Panc1 (cell line): ENCODE results near the gene CRHR2.

Experiments
- POLR2AphosphoS5 ChIP-seq: IDR thresholded peaks from 2 replicates; pipeline ENCODE4 v1.6.1; 2012; ENCODE audit warnings: mild to moderate bottlenecking, low read depth, low read length, moderate library complexity
- SIN3A ChIP-seq: IDR thresholded peaks from 2 replicates; pipeline ENCODE4 v1.6.1; 2012; ENCODE audit warnings: low read depth, mild to moderate bottlenecking, low read length, moderate library complexity, borderline replicate concordance; ENCODE audit not compliant: insufficient read depth
- TF ChIP-seq, protein P1 (sequence below): fragments of 450-650 bp; IDR thresholded peaks from 2 replicates; pipeline ENCODE4 v1.5.1; 2017; ENCODE audit warnings: mild to moderate bottlenecking

DNA sequence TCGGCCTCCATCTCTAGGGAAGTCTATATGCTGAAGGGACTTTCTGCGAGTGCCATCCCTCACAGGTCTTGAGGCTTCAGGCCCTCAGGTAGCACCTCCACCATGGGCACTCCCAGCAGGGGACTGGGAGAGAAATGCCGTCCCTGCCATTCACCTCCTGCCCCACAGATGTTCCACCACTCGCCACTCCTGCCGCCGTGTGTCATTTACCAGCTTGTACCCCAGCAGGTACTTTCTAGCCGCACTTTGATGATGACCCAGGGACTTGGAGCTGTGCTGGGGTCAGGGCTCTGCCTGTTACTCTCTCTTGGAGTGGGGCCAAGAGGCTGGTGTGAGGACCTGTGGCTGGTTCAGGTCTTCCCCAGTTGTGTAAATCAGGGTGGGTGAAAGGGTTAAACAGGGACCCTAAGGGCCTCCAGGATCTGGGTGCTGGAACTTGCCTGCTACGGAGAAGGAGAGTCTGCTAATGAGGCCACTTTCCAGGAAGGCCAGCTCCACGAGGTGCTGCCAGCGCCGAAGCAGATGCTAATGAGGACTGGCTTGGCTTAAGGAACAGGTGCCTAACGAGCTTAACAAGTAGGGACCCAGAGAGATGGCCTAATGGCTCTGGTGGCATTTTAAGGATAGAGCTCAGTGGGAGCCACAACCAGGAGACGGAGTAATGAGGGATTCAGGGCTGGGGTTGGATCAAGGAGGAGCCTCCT lies 32.4 kb downstream of the CRHR2 start:
- TF ChIP-seq, protein P1, sequence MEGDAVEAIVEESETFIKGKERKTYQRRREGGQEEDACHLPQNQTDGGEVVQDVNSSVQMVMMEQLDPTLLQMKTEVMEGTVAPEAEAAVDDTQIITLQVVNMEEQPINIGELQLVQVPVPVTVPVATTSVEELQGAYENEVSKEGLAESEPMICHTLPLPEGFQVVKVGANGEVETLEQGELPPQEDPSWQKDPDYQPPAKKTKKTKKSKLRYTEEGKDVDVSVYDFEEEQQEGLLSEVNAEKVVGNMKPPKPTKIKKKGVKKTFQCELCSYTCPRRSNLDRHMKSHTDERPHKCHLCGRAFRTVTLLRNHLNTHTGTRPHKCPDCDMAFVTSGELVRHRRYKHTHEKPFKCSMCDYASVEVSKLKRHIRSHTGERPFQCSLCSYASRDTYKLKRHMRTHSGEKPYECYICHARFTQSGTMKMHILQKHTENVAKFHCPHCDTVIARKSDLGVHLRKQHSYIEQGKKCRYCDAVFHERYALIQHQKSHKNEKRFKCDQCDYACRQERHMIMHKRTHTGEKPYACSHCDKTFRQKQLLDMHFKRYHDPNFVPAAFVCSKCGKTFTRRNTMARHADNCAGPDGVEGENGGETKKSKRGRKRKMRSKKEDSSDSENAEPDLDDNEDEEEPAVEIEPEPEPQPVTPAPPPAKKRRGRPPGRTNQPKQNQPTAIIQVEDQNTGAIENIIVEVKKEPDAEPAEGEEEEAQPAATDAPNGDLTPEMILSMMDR, result no peak
- TF ChIP-seq POLR2AphosphoS5 (no peak), SIN3A (no peak)
